K562 (cell line): ENCODE measurements around the gene LHX3. TPM values are rescaled to one million over a fixed set of nuclear protein-coding genes. Genes with fewer than 3 reads are reported as not detected.
A peak's percentile ranks its signal among the peaks of the same experiment; 100 is the strongest.
"Not testable (repeated sequence)": the region's sequence is repeated elsewhere in the genome, so short reads cannot be mapped to it uniquely, and the experiment has no call there.

Source experiments
- ATAC-seq: fragments of 200-7000 bp; cut with Tn5 transposase; 3 replicates; pipeline ENCODE4 v1.9.1; 2020; ENCODE audit warnings: moderate library complexity
- BruUV-seq: library from RNA; stranded (reverse); fragments of 400-500 nt; replicated peaks from 2 replicates; lab custom pipeline; 2021; lab: Mats Ljungman, UMichigan
- CTCF ChIA-PET: fragments of 300-600 bp; formaldehyde crosslinking; extraction: SDS; loops from one replicate; lab custom pipeline; 2021; ENCODE audit warnings: low intra/inter-chr PET ratio; lab: Yijun Ruan, JAX
- POLR2A ChIA-PET: fragments of 300-600, 350-650 bp; sonication (Branson Sonifier 250); formaldehyde crosslinking; extraction: SDS; loops from one replicate; lab custom pipeline; 2021; ENCODE audit warnings: antibody characterized with exemption, inconsistent platforms; lab: Yijun Ruan, JAX
- DNase-seq, 4 experiments: peaks; one replicate each; pipeline versions ENCODE4 v3.0.0 to v3.0.0-alpha.2; 2011 to 2018; ENCODE audit warnings: low spot score in 3 of 4, mixed read lengths in 3 of 4; ENCODE audit errors: extremely low read depth in 1 of 4
- FAIRE-seq: peaks from 2 replicates; lab custom pipeline; 2011; peaks lifted over from hg19 to GRCh38; lab: Jason Lieb, UNC
- H2AFZ ChIP-seq: 2 replicates; pipeline ENCODE4 v1.6.0; 2011; ENCODE audit warnings: low read depth, low read length, control low read depth, inconsistent platforms
- H3K27ac ChIP-seq: fragments of 200-600 bp; 3 replicates; pipeline ENCODE4 v1.8.0; 2011; ENCODE audit warnings: low read depth, mild to moderate bottlenecking, control low read depth, inconsistent platforms, low read length, moderate library complexity, mixed read lengths; ENCODE audit errors: extremely low read depth
- H3K27me3 ChIP-seq, 2 experiments: fragments of 300-600 bp in 1 of 2; 2 replicates in 1 of 2; 3 replicates in 1 of 2; pipeline versions ENCODE4 v1.6.0 to v1.8.0; 2011; ENCODE audit warnings: inconsistent platforms in 2 of 2, low read length in 2 of 2, mild to moderate bottlenecking in 1 of 2, mixed read lengths in 1 of 2, moderate library complexity in 1 of 2; ENCODE audit not compliant: control insufficient read depth in 2 of 2, insufficient read depth in 2 of 2
- H3K36me3 ChIP-seq: fragments of 300-600 bp; 3 replicates; pipeline ENCODE4 v1.8.0; 2011; ENCODE audit warnings: mild to moderate bottlenecking, low read length, inconsistent platforms; ENCODE audit not compliant: control insufficient read depth, insufficient read depth
- H3K4me1 ChIP-seq, 2 experiments: fragments of 200-600 bp in 1 of 2; replicated peaks in 1 of 2; 2 replicates in 1 of 2; 3 replicates in 1 of 2; pipeline versions ENCODE4 v1.5.1 to v1.8.0; 2011; ENCODE audit warnings: inconsistent platforms in 2 of 2, low read length in 2 of 2, mild to moderate bottlenecking in 1 of 2, mixed read lengths in 1 of 2, moderate library complexity in 1 of 2; ENCODE audit not compliant: control insufficient read depth in 2 of 2, insufficient read depth in 2 of 2
- H3K4me2 ChIP-seq: 2 replicates; pipeline ENCODE4 v1.6.1; 2011; ENCODE audit warnings: low read length, control low read depth, inconsistent platforms, mixed read lengths; ENCODE audit not compliant: insufficient read depth
- H3K4me3 ChIP-seq: fragments of 200-600 bp; sonication (generic), shearing (Covaris generic); 2 replicates; pipeline ENCODE4 v1.5.1; 2016; ENCODE audit warnings: control low read depth, inconsistent platforms
- H3K79me2 ChIP-seq: fragments of 200-600 bp; 3 replicates; pipeline ENCODE4 v1.8.0; 2011; ENCODE audit warnings: low read length, inconsistent platforms; ENCODE audit not compliant: control insufficient read depth, insufficient read depth
- H3K9ac ChIP-seq, 2 experiments: 2 replicates each; pipeline versions ENCODE4 v1.6.0 to v1.6.1; 2011; ENCODE audit warnings: low read depth in 2 of 2, low read length in 2 of 2, control low read depth in 1 of 2, inconsistent platforms in 1 of 2, mild to moderate bottlenecking in 1 of 2, mixed read lengths in 1 of 2; ENCODE audit not compliant: insufficient read depth in 1 of 2
- H3K9me1 ChIP-seq: one replicate; pipeline ENCODE4 v1.6.0; 2011; ENCODE audit warnings: inconsistent platforms, mild to moderate bottlenecking, low read length, moderate library complexity; ENCODE audit not compliant: control insufficient read depth, insufficient read depth
- H3K9me3 ChIP-seq: replicated peaks from 2 replicates; pipeline ENCODE4 v1.5.1; 2011; ENCODE audit warnings: low read depth, low read length, inconsistent platforms; ENCODE audit not compliant: control insufficient read depth, insufficient read depth
- H4K20me1 ChIP-seq: replicated peaks from 2 replicates; pipeline ENCODE4 v1.6.1; 2011; ENCODE audit warnings: low read length, inconsistent platforms, mixed read lengths; ENCODE audit not compliant: control insufficient read depth, insufficient read depth
- BCOR ChIP-seq: fragments of 450-650 bp; IDR thresholded peaks from 2 replicates; pipeline ENCODE4 v1.6.1; 2016
- ESRRA ChIP-seq: fragments of 450-650 bp; IDR thresholded peaks from 2 replicates; pipeline ENCODE4 v1.6.1; 2014; ENCODE audit warnings: low read depth, mild to moderate bottlenecking, moderate library complexity, borderline replicate concordance
- HDAC1 ChIP-seq, 2 experiments: fragments of 450-650 bp; IDR thresholded peaks; 2 replicates each; pipeline ENCODE4 v1.6.1; 2016 to 2017; ENCODE audit warnings: inconsistent platforms in 1 of 2, mild to moderate bottlenecking in 1 of 2, moderate library complexity in 1 of 2
- MTA3 ChIP-seq: fragments of 450-650 bp; formaldehyde crosslinking; IDR thresholded peaks from 2 replicates; pipeline ENCODE4 v1.6.1; 2017; ENCODE audit warnings: mild to moderate bottlenecking, borderline replicate concordance
- NFRKB ChIP-seq: fragments of 450-650 bp; IDR thresholded peaks from 2 replicates; pipeline ENCODE4 v1.6.1; 2016; ENCODE audit warnings: low read depth
- PHF20 ChIP-seq: fragments of 450-650 bp; IDR thresholded peaks from 2 replicates; pipeline ENCODE4 v1.6.1; 2018; ENCODE audit not compliant: partially characterized antibody
- SMARCA5 ChIP-seq: fragments of 450-650 bp; IDR thresholded peaks from 2 replicates; pipeline ENCODE4 v1.6.1; 2016
- TRIM24 ChIP-seq, 2 experiments: fragments of 450-650 bp; IDR thresholded peaks; 2 replicates each; pipeline ENCODE4 v1.6.1; 2016
- TSC22D4 ChIP-seq: fragments of 450-650 bp; IDR thresholded peaks from 2 replicates; pipeline ENCODE4 v1.6.1; 2016; ENCODE audit warnings: missing genetic modification characterization, missing biosample characterization, control low read depth
- ZNF24 ChIP-seq: fragments of 450-650 bp; IDR thresholded peaks from 2 replicates; pipeline ENCODE4 v1.6.1; 2016
- WGBS: fragments of 100-300 bp; shearing (Covaris generic); methylation state at CpG from one replicate; pipeline ENCODE4 v1.1.6; 2016; ENCODE audit warnings: low coverage, mixed read lengths; ENCODE audit not compliant: insufficient coverage; ENCODE audit errors: missing lambda C conversion rate; 5-methylcytosine and 5-hydroxymethylcytosine counted together
- in situ Hi-C: fragments of 300-500 bp; cut with MboI; formaldehyde crosslinking; loops from 4 replicates; pipeline ENCODE4 v1.15.0; 2018; ENCODE audit warnings: inconsistent platforms, mixed read lengths
- intact Hi-C: fragments of 100-400 bp; cut with micrococcal nuclease; formaldehyde crosslinking; loops from 2 replicates; pipeline ENCODE4 v1.14.2; 2022
- polyA plus RNA-seq, 8 experiments: library from polyadenylated mRNA; depleted of rRNA in 4 of 8; stranded (reverse) in 5 of 8; unstranded in 3 of 8; fragments of >200 nt; fragmentation: Nextera tagmentation in 2 of 8; fragmentation: Illumina TruSeq in 1 of 8; extraction: Ambion mirVana in 2 of 8; extraction: Trizol in 1 of 8; gene quantifications; 2 replicates each; pipeline versions ENCODE4 v1.2.1 to v1.2.3, GENCODE V29; 2011 to 2014; ENCODE audit warnings: inconsistent platforms in 1 of 8, missing spikeins in 1 of 8
- total RNA-seq, 7 experiments: library from RNA; depleted of rRNA in 6 of 7; stranded (reverse); fragments of >200 nt in 6 of 7; fragmentation: Illumina TruSeq in 2 of 7; extraction: Trizol in 2 of 7; gene quantifications; 2 replicates each; pipeline versions ENCODE4 v1.2.1 to v1.2.3, GENCODE V29; 2011 to 2021; ENCODE audit warnings: low replicate concordance in 1 of 7

The LHX3 gene
- total and polyA plus RNA-seq, 9 of the 15 experiments (the other 6 are each of a cell fraction or from before 2014, with no cell fraction given) = 0.09 TPM; not detected in 8

GRCh38 chr9:136151214-136151804, 53.6 kb downstream of the LHX3 start:
- CTCF ChIA-PET = no interaction called here
- peaks cover 2% of the 10 kb centered on the region for H3K9me1 ChIP-seq
- ATAC-seq (peak; percentile 49), FAIRE-seq (no peak)
- H2AFZ ChIP-seq = no peak overlapping the region
- no peak overlapping the region for H3K4me2 ChIP-seq
- TF ChIP-seq MTA3 = no peak
- TF ChIP-seq ESRRA = 0 out of 2 replicates have a peak, but pooled peaks have one; percentile 26
- TF ChIP-seq, all 486 proteins: peak for 1
- no TSS peak for BruUV-seq
- 27% methylated on average over 25 of the region's 25 CpGs for WGBS
- H3K9ac ChIP-seq = 0 out of 4 replicates have a peak overlapping the region, but pooled peaks of 1 of the 2 experiments have one; percentile 35
- H3K79me2 ChIP-seq = no peaks in the 10 kb centered on the region
- no peaks in the 10 kb centered on the region for H3K36me3 ChIP-seq
- in situ Hi-C loops (no loop called here), intact Hi-C loops (no loop called here)
- H3K4me1 ChIP-seq = peaks cover 0 to 54% of the 10 kb centered on the region in 2 experiments; a peak in 2 of 5 replicates
- H3K9me3 ChIP-seq = no peaks in the 10 kb centered on the region
- H3K27me3 ChIP-seq = peaks cover 27 to 45% of the 10 kb centered on the region in 2 experiments
- H4K20me1 ChIP-seq = peaks cover 4% of the 10 kb centered on the region
- peak in 1 of 4 experiments; percentile 28 for DNase-seq
- no peak overlapping the region for H3K4me3 ChIP-seq
- POLR2A ChIA-PET = interaction anchor here (0.6 to 1.3 kb wide), 6 partner anchors 9 to 697 kb away, joined by 3 to 6 read pairs (median 3); no protein-coding TSS in a partner anchor
- no peak overlapping the region for H3K27ac ChIP-seq

- H3K27ac ChIP-seq, intact Hi-C loops, H3K4me3 ChIP-seq, H3K4me2 ChIP-seq, H3K9me1 ChIP-seq, H4K20me1 ChIP-seq, CTCF ChIA-PET, DNase-seq, BruUV-seq, H2AFZ ChIP-seq, H3K36me3 ChIP-seq, in situ Hi-C loops, ATAC-seq, H3K9me3 ChIP-seq, H3K79me2 ChIP-seq, FAIRE-seq: not testable (repeated sequence)
- H3K9ac ChIP-seq = 0 out of 4 replicates have a peak overlapping the region, but pooled peaks of 1 of the 2 experiments have one; percentile 35
- H3K4me1 ChIP-seq = peaks cover 0 to 52% of the 10 kb centered on the region in 2 experiments; a peak in 2 of 5 replicates
- 15% methylated on average over 7 of the region's 7 CpGs for WGBS
- POLR2A ChIA-PET = interaction anchor here (0.6 to 1.3 kb wide), 4 partner anchors 9 to 697 kb away, joined by 3 to 6 read pairs (median 4); no protein-coding TSS in a partner anchor
- peaks cover 23 to 45% of the 10 kb centered on the region in 2 experiments for H3K27me3 ChIP-seq
- peak; percentile 34 for TF ChIP-seq PHF20
- 0 out of 4 replicates have a peak, but pooled peaks have one; percentile 16 to 28 for TF ChIP-seq TRIM24 (IDR thresholded peaks at IDR 0.05)
- TF ChIP-seq NFRKB = peak; percentile 96
- TF ChIP-seq BCOR = peak; percentile 79
- peak; percentile 63; the same call in 1 of the 2 replicates for TF ChIP-seq SMARCA5
- TF ChIP-seq HDAC1 (IDR thresholded peaks at IDR 0.05) = peak in 1 of 2 experiments; percentile 42; a peak in 1 of 4 replicates
- peak; percentile 100 for TF ChIP-seq ZNF24
- TF ChIP-seq TSC22D4 (tag) = peak; percentile 100
These were observed 54.2 kb downstream of the LHX3 start for GRCh38 chr9:136150664-136151213.
